ENCODE data around the gene MVB12B. TPM values are rescaled to one million over a fixed set of nuclear protein-coding genes. Genes with fewer than 3 reads are reported as not detected.

Gene MVB12B
- total RNA-seq, 6 experiments from 2014 or later = 7.2 to 16.2 (median 9.1) TPM

- Histone ChIP-seq H3K27me3 (no peaks in the 10 kb centered on the region), H3K36me3 (no peaks in the 10 kb centered on the region), H3K4me3 (no peak overlapping the region), H3K4me1 (no peaks in the 10 kb centered on the region), H3K27ac (no peak overlapping the region), H3K9me3 (no peaks in the 10 kb centered on the region)
- TF ChIP-seq CTCF (IDR thresholded peaks at IDR 0.05) = no peak
- no peak for TF ChIP-seq POLR2A (IDR thresholded peaks at IDR 0.05)
- ATAC-seq (no peak), DNase-seq (peak in 1 of 3 donors; percentile 33)
- 53% methylated on average over 3 of the region's 7 CpGs for WGBS (ENCODE audit: insufficient coverage, low coverage, low lambda C conversion rate, missing lambda C conversion rate)
- intact Hi-C loops (cut with DNase I) = no loop called here
Observed at GRCh38 chr9:126546036-126546435, 219.4 kb downstream of the MVB12B start.

DNA sequence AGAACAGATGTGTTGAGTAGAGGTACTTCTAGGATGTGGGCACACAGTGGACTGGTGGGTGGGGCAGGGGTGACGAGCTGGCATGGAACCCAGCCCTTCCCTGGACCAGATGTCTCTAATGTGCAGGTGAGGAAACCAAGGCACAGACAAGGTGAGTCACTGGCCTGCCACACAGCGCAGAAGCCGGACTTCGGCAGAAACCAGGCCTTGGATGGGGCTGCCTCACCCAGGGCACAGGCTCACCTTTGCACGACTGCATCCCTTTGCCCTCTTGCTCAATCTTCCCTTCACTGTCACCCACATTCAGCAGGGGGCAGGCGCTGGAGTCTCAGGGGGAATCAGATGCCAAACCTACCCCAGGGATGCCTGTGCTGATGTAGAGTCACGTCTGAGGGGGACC is 221.7 kb downstream of the MVB12B start:
- H3K4me1 ChIP-seq = no peaks in the 10 kb centered on the region
- H3K36me3 ChIP-seq = no peaks in the 10 kb centered on the region
- intact Hi-C loops (cut with DNase I) = no loop called here
- H3K27ac ChIP-seq = no peak overlapping the region
- TF ChIP-seq CTCF (IDR thresholded peaks at IDR 0.05) = peak in 3 of 4 donors; percentile 9 to 20 (median 17)
- TF ChIP-seq POLR2A (IDR thresholded peaks at IDR 0.05) = no peak
- no peaks in the 10 kb centered on the region for H3K27me3 ChIP-seq
- ATAC-seq (peak; percentile 85 to 99 (median 92)), DNase-seq (peak; percentile 61 to 75 (median 69))
- H3K9me3 ChIP-seq = no peaks in the 10 kb centered on the region
- WGBS (ENCODE audit: insufficient coverage, low coverage, low lambda C conversion rate, missing lambda C conversion rate) = 42% methylated on average over 2 of the region's 7 CpGs
- no peak overlapping the region for H3K4me3 ChIP-seq

GRCh38 chr9:126549246-126550006 is 222.8 kb downstream of the MVB12B start:
- WGBS (ENCODE audit: insufficient coverage, low coverage, low lambda C conversion rate, missing lambda C conversion rate) = 76% methylated on average over 4 of the region's 21 CpGs
- DNase-seq = peak in 1 of 3 donors; percentile 25

DNA sequence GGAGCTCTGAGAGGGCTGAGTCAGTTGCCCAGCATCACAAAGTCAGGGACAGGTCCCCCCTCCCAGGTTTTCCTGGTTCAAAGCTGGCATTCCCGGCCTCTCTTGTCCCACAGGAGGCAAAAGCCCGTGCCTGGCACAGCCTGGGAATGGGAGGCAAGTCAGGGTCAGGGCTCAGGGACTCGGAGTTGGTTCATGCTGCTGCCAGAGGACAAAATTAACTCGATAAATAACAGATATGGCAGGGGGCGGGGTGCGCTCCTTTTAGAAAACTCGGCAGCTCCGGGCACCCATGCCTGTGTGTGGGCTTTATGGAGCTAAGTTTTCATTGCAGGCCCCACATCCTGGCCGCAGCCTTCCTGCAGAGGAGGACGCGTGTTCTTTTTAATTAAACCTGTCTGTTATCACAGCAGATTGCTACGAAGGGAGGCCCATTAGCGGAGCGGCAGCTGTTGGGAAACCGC is 224.3 kb downstream of the MVB12B start:
- Histone ChIP-seq H3K4me1 (no peaks in the 10 kb centered on the region), H3K36me3 (no peaks in the 10 kb centered on the region), H3K4me3 (no peak overlapping the region), H3K27ac (no peak overlapping the region), H3K9me3 (no peaks in the 10 kb centered on the region), H3K27me3 (no peaks in the 10 kb centered on the region)
- no peak for TF ChIP-seq CTCF (IDR thresholded peaks at IDR 0.05)
- DNase-seq = no peak
- no peak for ATAC-seq
- intact Hi-C loops (cut with DNase I) = no loop called here
- WGBS (ENCODE audit: insufficient coverage, low coverage, low lambda C conversion rate, missing lambda C conversion rate) = 71% methylated on average over 8 of the region's 15 CpGs

More at GRCh38 chr9:126549246-126550006, 222.8 kb downstream of the MVB12B start:
- no peaks in the 10 kb centered on the region for H3K27me3 ChIP-seq
- no peak overlapping the region for H3K27ac ChIP-seq
- no peak overlapping the region for H3K4me3 ChIP-seq
- H3K36me3 ChIP-seq = no peaks in the 10 kb centered on the region
- TF ChIP-seq POLR2A (IDR thresholded peaks at IDR 0.05) (no peak), CTCF (IDR thresholded peaks at IDR 0.05) (no peak)
- no peaks in the 10 kb centered on the region for H3K9me3 ChIP-seq
- no peak for ATAC-seq
- intact Hi-C loops (cut with DNase I) = no loop called here
- H3K4me1 ChIP-seq = no peaks in the 10 kb centered on the region
